Stomach smooth muscle (tissue), 2 donors: ENCODE results near the gene TMF1.

ENCODE experiments used
- H3K27ac ChIP-seq: one replicate; pipeline ENCODE4 v1.7.0; 2013; ENCODE audit warnings: mild to moderate bottlenecking, low read length, inconsistent platforms
- H3K27me3 ChIP-seq, 2 donors: one replicate each; pipeline ENCODE4 v1.7.0; 2013; ENCODE audit warnings: low read length in 2 of 2; ENCODE audit not compliant: insufficient read depth in 2 of 2, control insufficient read depth in 1 of 2
- H3K36me3 ChIP-seq, 2 donors: one replicate each; pipeline ENCODE4 v1.7.0; 2013; ENCODE audit warnings: low read length in 2 of 2; ENCODE audit not compliant: control insufficient read depth in 2 of 2, insufficient read depth in 2 of 2
- H3K4me1 ChIP-seq: one replicate; pipeline ENCODE4 v1.7.0; 2013; ENCODE audit warnings: low read length; ENCODE audit not compliant: control insufficient read depth, insufficient read depth
- H3K4me3 ChIP-seq, 2 donors: one replicate each; pipeline ENCODE4 v1.7.0; 2013; ENCODE audit warnings: low read length in 2 of 2
- H3K9ac ChIP-seq, 2 donors: one replicate each; pipeline ENCODE4 v1.7.0; 2013; ENCODE audit warnings: low read length in 2 of 2, mild to moderate bottlenecking in 1 of 2
- H3K9me3 ChIP-seq, 2 donors: one replicate each; pipeline ENCODE4 v1.7.0; 2013; ENCODE audit warnings: low read length in 2 of 2; ENCODE audit not compliant: control insufficient read depth in 2 of 2
- donor health status: healthy.
- donor health status: Pancreatic carcinoma.

The TMF1 gene

GRCh38 chr3:69051756-69052471, at the start of gene TMF1:
TSS of gene TMF1 (minus strand) at chr3:69052333. CDS start at chr3:69052086, 247 bp downstream.
- Histone ChIP-seq H3K4me3 (peak within 1 kb of the TSS; percentile 89 to 96), H3K9me3 (no peaks in the 10 kb centered on the region), H3K4me1 (peaks cover 13% of the 10 kb centered on the region), H3K9ac (peak within 1 kb of the TSS; percentile 91 to 95), H3K36me3 (peaks cover 13 to 15% of the 10 kb centered on the region in 2 donors), H3K27me3 (no peaks in the 10 kb centered on the region), H3K27ac (peak within 1 kb of the TSS; percentile 91)

GRCh38 chr3:69099576-69099975, 47.4 kb upstream of the TMF1 start:
- H3K9ac ChIP-seq: no peak overlapping the region
- H3K4me3 ChIP-seq: no peak overlapping the region
- no peaks in the 10 kb centered on the region for H3K9me3 ChIP-seq
- H3K4me1 ChIP-seq: peaks cover 15% of the 10 kb centered on the region
- H3K27ac ChIP-seq: no peak overlapping the region
- H3K36me3 ChIP-seq: peaks cover 18 to 26% of the 10 kb centered on the region in 2 donors
- H3K27me3 ChIP-seq: no peaks in the 10 kb centered on the region

- Histone ChIP-seq H3K9me3 (no peaks in the 10 kb centered on the region), H3K27me3 (no peaks in the 10 kb centered on the region), H3K9ac (no peak overlapping the region), H3K4me1 (peaks cover 34% of the 10 kb centered on the region), H3K4me3 (no peak overlapping the region), H3K27ac (peak overlapping the region; percentile 18), H3K36me3 (peaks cover 5 to 10% of the 10 kb centered on the region in 2 donors)
Observed at GRCh38 chr3:69097407-69098086, 45.4 kb upstream of the TMF1 start.

- Histone ChIP-seq H3K9me3 (no peaks in the 10 kb centered on the region), H3K27me3 (no peaks in the 10 kb centered on the region), H3K4me3 (no peak overlapping the region), H3K9ac (no peak overlapping the region), H3K27ac (peak overlapping the region; percentile 58), H3K36me3 (peaks cover 0 to 4% of the 10 kb centered on the region in 2 donors), H3K4me1 (peaks cover 42% of the 10 kb centered on the region)
Observed at GRCh38 chr3:69096299-69096698, 44.2 kb upstream of the TMF1 start.

- H3K4me1 ChIP-seq: peaks cover 47% of the 10 kb centered on the region
- peak overlapping the region; percentile 58 for H3K27ac ChIP-seq
- H3K9me3 ChIP-seq: no peaks in the 10 kb centered on the region
- H3K9ac ChIP-seq: no peak overlapping the region
- H3K4me3 ChIP-seq: no peak overlapping the region
- no peaks in the 10 kb centered on the region for H3K27me3 ChIP-seq
- peaks cover 0 to 4% of the 10 kb centered on the region in 2 donors for H3K36me3 ChIP-seq
Observed at GRCh38 chr3:69095636-69096035, 43.5 kb upstream of the TMF1 start.

- Histone ChIP-seq H3K4me3 (peak overlapping the region in 1 of 2 donors; percentile 47), H3K27me3 (no peaks in the 10 kb centered on the region), H3K36me3 (peaks cover 0 to 2% of the 10 kb centered on the region in 2 donors), H3K27ac (peak overlapping the region; percentile 58), H3K9ac (no peak overlapping the region), H3K4me1 (peaks cover 55% of the 10 kb centered on the region), H3K9me3 (no peaks in the 10 kb centered on the region)
Observed at GRCh38 chr3:69094467-69095205, 42.5 kb upstream of the TMF1 start.

- H3K4me1 ChIP-seq: peaks cover 75% of the 10 kb centered on the region
- H3K4me3 ChIP-seq: peak overlapping the region; percentile 23 to 44
- peaks cover 0 to 6% of the 10 kb centered on the region in 2 donors for H3K36me3 ChIP-seq
- H3K9me3 ChIP-seq: no peaks in the 10 kb centered on the region
- peak overlapping the region; percentile 25 for H3K27ac ChIP-seq
- no peak overlapping the region for H3K9ac ChIP-seq
- no peaks in the 10 kb centered on the region for H3K27me3 ChIP-seq
Observed at GRCh38 chr3:69092030-69092516, 39.9 kb upstream of the TMF1 start.

- peak overlapping the region; percentile 31 for H3K27ac ChIP-seq
- peaks cover 0 to 6% of the 10 kb centered on the region in 2 donors for H3K36me3 ChIP-seq
- H3K9ac ChIP-seq: no peak overlapping the region
- H3K27me3 ChIP-seq: no peaks in the 10 kb centered on the region
- H3K9me3 ChIP-seq: no peaks in the 10 kb centered on the region
- H3K4me3 ChIP-seq: no peak overlapping the region
- H3K4me1 ChIP-seq: peaks cover 76% of the 10 kb centered on the region
Observed at GRCh38 chr3:69091389-69092029, 39.4 kb upstream of the TMF1 start.

- Histone ChIP-seq H3K27me3 (no peaks in the 10 kb centered on the region), H3K36me3 (peaks cover 0 to 4% of the 10 kb centered on the region in 2 donors), H3K4me3 (peak overlapping the region in 1 of 2 donors; percentile 51), H3K9me3 (no peaks in the 10 kb centered on the region), H3K27ac (no peak overlapping the region), H3K4me1 (peaks cover 79% of the 10 kb centered on the region), H3K9ac (peak overlapping the region in 1 of 2 donors; percentile 40)
Observed at GRCh38 chr3:69090021-69090420, 37.9 kb upstream of the TMF1 start.

GRCh38 chr3:69088063-69088462, 35.9 kb upstream of the TMF1 start:
- Histone ChIP-seq H3K9me3 (no peaks in the 10 kb centered on the region), H3K27me3 (no peaks in the 10 kb centered on the region), H3K4me1 (peaks cover 69% of the 10 kb centered on the region), H3K36me3 (peaks cover 0 to 4% of the 10 kb centered on the region in 2 donors), H3K4me3 (peak overlapping the region; percentile 44 to 47), H3K9ac (no peak overlapping the region), H3K27ac (peak overlapping the region; percentile 1)
